Suppressor macrophage (primary cell): ENCODE data around the gene TEAD1.

Source experiments
- DNase-seq, 4 experiments: peaks; one replicate each; pipeline ENCODE4 v3.0.0-alpha.2; 2020 to 2022

TEAD1 gene

GRCh38 chr11:12842933-12843636 lies 168.9 kb downstream of the TEAD1 start:
- DNase-seq = no peak

- DNase-seq = no peak
Measured at GRCh38 chr11:12845163-12845562, 170.9 kb downstream of the TEAD1 start.

GRCh38 chr11:12845739-12846358 lies 171.6 kb downstream of the TEAD1 start:
- DNase-seq = no peak

GRCh38 chr11:12846786-12847615 lies 172.8 kb downstream of the TEAD1 start:
- no peak for DNase-seq

GRCh38 chr11:12848413-12848812 lies 174.2 kb downstream of the TEAD1 start:
- DNase-seq = no peak

- DNase-seq = no peak
Measured at GRCh38 chr11:12853325-12853651, 179.1 kb downstream of the TEAD1 start.

- no peak for DNase-seq
Measured at GRCh38 chr11:12853652-12854296, 179.6 kb downstream of the TEAD1 start.

- no peak for DNase-seq
Measured at GRCh38 chr11:12854297-12854661, 180.1 kb downstream of the TEAD1 start.

- no peak for DNase-seq
Measured at GRCh38 chr11:12854829-12855228, 180.6 kb downstream of the TEAD1 start.

- DNase-seq = no peak
Measured at GRCh38 chr11:12856338-12856737, 182.1 kb downstream of the TEAD1 start.

GRCh38 chr11:12857572-12857971 lies 183.4 kb downstream of the TEAD1 start:
- DNase-seq = no peak

- no peak for DNase-seq
Measured at GRCh38 chr11:12859872-12860657, 185.8 kb downstream of the TEAD1 start.

GRCh38 chr11:12860827-12861226 lies 186.6 kb downstream of the TEAD1 start:
- DNase-seq = no peak

GRCh38 chr11:12862696-12863469 lies 188.7 kb downstream of the TEAD1 start:
- no peak for DNase-seq

GRCh38 chr11:12863605-12864121 lies 189.4 kb downstream of the TEAD1 start:
- no peak for DNase-seq

- DNase-seq = peak; percentile 2 to 30 (median 24)
Measured at GRCh38 chr11:12864316-12865156, 190.3 kb downstream of the TEAD1 start.

- no peak for DNase-seq
Measured at GRCh38 chr11:12865863-12866595, 191.8 kb downstream of the TEAD1 start.

- no peak for DNase-seq
Measured at GRCh38 chr11:12867531-12867930, 193.3 kb downstream of the TEAD1 start.

GRCh38 chr11:12868315-12869073 lies 194.3 kb downstream of the TEAD1 start:
- DNase-seq = no peak
